NCI-H82 treated with DMSO at 0.1 percent for 48 hours (cell line): Measurements from ENCODE around the gene NANOGP8.
"Not testable (repeated sequence)": the region's sequence is repeated elsewhere in the genome, so short reads cannot be mapped to it uniquely, and the experiment has no call there.

ENCODE experiments used
- DNase-seq: peaks from one replicate; lab custom pipeline; 2025; ENCODE audit not compliant: unreplicated experiment; lab: John Stamatoyannopoulos, UW

The NANOGP8 gene, protein sequence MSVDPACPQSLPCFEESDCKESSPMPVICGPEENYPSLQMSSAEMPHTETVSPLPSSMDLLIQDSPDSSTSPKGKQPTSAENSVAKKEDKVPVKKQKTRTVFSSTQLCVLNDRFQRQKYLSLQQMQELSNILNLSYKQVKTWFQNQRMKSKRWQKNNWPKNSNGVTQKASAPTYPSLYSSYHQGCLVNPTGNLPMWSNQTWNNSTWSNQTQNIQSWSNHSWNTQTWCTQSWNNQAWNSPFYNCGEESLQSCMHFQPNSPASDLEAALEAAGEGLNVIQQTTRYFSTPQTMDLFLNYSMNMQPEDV

GRCh38 chr15:35085176-35085919, at the start of gene NANOGP8:
NANOGP8 (minus strand) TSS chr15:35085295; CDS start chr15:35085110, 185 bp downstream.
- DNase-seq, result not testable (repeated sequence)

DNA sequence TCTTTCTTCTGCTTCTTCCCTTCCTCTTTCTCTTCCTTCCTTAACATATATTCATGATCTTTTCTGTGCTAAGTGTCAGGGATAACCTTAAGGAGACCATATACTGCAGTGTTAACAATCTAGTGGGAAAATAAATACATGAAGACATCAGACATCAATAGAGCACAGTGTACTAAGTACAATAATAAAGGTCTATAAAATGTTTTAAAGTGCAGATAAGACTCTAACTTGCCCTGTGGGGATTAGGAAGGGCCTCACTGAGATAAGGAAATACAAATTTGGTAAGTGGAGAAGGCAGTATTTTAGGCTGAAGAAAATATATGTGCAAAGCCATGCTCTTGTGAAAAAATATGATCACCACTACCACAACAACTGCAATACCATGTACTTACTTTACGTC, 49.2 kb upstream of the NANOGP8 start:
- no peak for DNase-seq

GRCh38 chr15:35130245-35130644, 45.1 kb upstream of the NANOGP8 start:
- no peak for DNase-seq

GRCh38 chr15:35129361-35129760, 44.3 kb upstream of the NANOGP8 start:
- DNase-seq, result no peak

- no peak for DNase-seq
Observed at GRCh38 chr15:35127717-35128116, 42.6 kb upstream of the NANOGP8 start.

GRCh38 chr15:35126236-35126635, 41.1 kb upstream of the NANOGP8 start:
- no peak for DNase-seq

GRCh38 chr15:35123743-35124142, 38.6 kb upstream of the NANOGP8 start:
- DNase-seq, result no peak

DNA sequence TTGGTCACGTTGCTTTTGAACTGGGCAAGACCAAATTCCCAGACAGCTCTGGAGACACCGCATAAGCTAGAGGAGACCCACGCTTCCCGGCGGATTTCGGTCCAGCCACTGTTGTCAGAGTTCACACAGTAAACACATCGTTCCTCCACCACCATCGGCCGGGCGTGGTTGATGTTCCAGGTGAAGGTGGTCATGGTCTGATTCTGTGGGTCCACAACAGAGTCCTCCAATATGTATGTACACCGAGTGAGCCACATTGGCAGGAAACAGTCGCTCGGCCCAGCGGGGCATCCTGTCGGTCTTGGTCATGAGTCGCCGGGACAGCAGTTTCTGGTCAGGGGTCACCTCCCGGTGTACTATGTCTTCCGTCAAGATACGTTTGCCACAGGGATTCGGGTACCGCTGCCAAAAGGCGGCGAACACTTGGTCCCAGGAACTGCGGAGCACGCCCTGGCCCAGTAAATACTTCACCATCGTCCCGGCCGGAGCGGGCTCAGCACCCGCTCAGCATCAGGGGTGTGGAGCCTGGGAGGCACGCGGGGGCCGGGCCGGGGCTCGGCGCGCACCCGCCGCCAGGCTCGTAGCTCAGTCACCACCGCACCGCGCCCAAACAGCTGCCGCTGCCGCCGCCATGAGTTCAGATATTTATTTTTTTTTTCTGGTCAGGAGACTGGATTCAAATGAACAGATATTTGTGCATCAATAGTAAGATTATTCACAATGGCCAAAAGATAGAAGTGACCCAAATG, 36.7 kb upstream of the NANOGP8 start:
- DNase-seq, result no peak

DNA sequence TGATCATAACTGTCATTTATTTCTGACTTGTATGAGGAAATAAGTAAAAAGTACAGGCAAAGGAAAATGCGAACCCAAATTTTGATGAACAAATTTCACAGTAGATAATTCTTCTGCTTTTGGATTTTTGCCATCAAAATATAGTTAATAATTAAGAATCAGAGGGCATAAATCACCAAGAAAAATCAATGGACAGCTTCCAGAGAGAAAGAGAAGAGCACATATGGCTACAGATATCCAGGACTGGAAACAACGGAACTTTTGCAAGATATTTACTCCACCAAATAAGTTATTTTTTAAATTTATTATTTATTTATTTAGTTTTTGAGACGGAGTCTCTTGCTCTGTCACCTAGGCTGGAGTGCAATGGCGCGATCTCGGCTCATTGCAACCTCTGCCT, 35.1 kb upstream of the NANOGP8 start:
- no peak for DNase-seq

- no peak for DNase-seq
Observed at GRCh38 chr15:35118960-35119359, 33.9 kb upstream of the NANOGP8 start.

DNA sequence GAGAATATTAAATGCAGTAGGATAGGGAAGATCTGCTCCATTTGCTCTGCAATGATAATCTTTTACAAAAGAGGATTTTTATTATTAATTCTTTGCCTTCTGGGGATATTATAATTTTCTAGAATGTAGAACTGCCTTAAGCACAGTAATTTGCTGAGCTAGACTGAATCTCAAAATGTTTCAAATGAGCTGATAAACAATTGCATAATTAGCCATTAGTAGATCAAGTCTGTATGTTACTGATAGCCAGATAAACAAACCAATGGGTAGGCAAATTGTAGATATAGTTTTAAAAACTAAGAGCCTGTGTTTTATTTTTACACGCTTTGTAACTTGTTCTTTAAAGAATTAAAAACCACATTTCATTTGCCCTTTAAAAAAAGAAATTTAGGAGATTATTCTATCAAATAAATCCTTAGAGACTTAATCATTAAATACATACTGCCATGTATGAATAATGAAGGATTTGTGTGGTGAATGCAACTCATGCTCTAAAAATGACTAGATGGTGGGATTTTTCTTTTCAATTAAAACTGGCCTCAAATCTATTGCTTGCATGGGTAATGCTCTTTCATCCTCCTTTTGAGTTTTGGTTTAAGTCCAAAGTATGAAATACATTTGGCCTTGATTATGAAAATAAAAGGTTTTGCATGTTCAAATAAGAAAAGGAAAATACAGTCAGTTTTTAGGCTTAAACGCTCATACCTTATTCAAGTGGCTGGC, 32.6 kb upstream of the NANOGP8 start:
- DNase-seq, result no peak

GRCh38 chr15:35115155-35115725, 30.1 kb upstream of the NANOGP8 start:
- no peak for DNase-seq

- no peak for DNase-seq
Observed at GRCh38 chr15:35112346-35112745, 27.3 kb upstream of the NANOGP8 start.

GRCh38 chr15:35111861-35112260, 26.8 kb upstream of the NANOGP8 start:
- DNase-seq, result no peak

- no peak for DNase-seq
Observed at GRCh38 chr15:35108453-35108852, 23.4 kb upstream of the NANOGP8 start.

DNA sequence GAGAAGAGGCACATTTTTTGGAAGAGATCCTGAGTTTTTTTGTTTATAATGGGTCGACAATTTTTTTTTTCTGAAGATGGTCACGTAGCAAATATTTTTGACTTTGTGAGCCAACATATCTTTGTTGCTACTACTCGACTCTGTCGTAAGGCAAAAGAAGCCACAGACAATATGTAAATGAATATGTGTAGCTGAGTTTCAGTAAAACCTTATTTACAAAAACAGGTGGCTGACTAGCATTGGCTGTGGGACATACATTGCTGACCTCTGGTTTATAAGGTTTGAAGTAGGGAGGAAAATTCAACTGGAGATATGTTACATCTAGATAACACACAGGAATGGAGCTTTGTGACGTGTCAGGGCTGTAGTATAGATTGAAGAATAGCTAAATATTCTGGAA, 22.5 kb upstream of the NANOGP8 start:
- DNase-seq, result no peak

DNA sequence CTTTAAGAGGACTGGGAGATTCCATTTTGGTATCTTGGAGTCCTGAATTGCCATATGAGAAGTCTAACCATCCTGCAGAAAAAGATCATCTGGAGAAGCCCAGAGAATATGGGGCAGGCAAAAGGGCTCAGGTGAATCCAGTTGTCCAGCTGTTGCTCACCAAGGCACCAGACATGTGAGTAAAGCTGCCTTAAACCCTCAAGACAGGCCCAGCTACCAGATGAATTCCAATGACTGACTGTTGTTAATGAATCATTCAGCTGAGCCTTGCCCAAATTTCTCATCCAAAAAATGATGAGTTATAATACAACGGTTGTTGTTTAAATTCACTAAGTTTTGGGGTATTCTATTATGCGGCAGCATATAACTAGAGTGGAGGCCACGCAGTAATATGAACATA, 22.0 kb upstream of the NANOGP8 start:
- no peak for DNase-seq

DNA sequence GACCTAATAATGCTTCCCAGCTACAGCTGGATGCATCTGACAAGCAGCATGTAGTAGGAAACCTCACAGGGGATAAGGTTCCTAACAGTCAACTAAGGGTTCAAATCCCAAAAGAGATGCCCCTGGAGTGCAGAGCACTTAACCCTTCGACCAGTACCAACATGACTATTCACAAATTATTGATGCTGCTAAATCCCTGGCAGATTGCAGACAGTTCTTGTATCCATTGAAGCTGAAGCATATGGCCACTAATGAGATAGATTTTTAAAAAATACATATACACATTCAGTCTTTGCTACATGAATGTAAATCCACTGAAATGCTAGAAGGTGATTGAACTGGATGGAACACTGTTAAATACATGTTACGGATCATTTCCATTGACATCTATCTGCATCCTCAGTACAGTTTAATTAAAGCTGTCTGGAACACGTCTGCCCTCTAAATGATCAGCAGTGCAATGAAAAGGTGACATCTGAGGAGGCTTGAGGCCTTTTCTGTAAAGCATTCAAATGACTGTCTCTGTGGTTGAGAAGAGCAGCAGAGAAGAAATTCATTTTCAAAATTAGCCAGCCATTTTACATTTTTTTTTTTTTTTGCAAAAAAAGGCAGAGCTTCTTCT, 19.5 kb upstream of the NANOGP8 start:
- peak; percentile 11 for DNase-seq

DNA sequence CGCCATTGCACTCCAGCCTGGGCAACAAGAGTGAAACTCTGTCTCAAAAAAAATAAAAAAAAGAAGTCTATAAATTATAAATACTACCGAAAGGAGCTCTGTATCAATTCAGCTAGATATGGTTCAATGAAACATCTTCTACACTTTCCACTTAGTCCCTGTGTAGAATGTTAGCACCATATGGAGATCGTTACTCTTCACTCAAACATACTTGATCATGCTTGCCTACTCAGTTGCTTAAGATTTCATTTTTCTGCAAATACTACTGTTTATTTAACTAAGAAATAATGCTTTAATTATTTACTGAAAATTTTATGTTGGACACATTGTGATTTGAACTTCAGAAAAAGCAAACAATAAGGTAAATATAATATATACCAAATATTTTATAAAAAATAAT, 17.1 kb upstream of the NANOGP8 start:
- no peak for DNase-seq

- DNase-seq, result no peak
Observed at GRCh38 chr15:35101335-35101734, 16.2 kb upstream of the NANOGP8 start.
